ENCODE data around the gene PAM16. TPM values are rescaled to one million over a fixed set of nuclear protein-coding genes. Genes with fewer than 3 reads are reported as not detected.
A peak's percentile ranks its signal among the peaks of the same experiment; 100 is the strongest.

Gene PAM16
- total RNA-seq, 1 donor from 2014 or later: 41.2 TPM

DNA sequence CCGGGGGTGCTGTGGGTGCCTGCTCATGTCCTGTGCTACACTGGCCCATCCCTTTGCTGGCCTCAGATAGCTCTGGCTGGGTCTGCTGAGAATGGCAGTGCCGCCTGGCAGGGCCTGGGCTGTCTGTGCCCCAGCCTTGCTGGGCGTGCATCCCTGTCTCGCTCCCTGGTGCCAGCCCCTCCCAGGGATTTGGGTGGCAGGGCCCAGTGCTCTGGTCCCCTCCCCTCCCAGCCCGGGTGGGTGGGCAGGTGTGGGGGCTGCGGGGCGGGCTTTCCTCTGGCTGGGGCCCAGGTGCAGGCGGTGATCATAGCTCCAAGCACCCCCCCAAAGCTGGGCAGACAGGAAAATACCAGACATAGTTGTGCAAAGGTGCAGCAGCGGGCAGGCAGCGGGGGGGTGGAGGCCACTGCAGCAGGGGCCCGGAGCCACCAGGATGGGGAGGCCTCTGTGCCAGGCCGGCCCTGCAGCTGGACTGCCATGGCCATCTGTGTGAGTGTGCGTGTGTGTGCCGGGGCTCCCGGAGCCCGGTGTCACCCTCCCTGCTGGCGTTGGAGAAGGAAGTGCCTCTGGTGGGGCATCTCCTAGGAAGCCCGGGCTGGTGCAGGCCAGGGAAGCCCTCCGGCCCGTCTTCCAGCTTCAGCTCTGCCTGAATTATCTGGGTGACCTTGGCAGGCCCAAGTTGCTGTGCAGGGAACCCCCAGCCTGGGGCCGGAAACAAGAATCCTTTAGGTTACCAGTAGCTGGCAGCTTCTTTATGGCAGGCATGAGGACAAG, 27.9 kb downstream of the PAM16 start:
- peak; percentile 65 for ATAC-seq
- Histone ChIP-seq H3K27ac (peak overlapping the region; percentile 83), H3K9me3 (no peaks in the 10 kb centered on the region), H3K36me3 (no peaks in the 10 kb centered on the region), H3K4me3 (no peak overlapping the region), H3K27me3 (no peaks in the 10 kb centered on the region), H3K4me1 (peaks cover 70% of the 10 kb centered on the region)
- DNase-seq: peak; percentile 78
- TF ChIP-seq, protein P1, sequence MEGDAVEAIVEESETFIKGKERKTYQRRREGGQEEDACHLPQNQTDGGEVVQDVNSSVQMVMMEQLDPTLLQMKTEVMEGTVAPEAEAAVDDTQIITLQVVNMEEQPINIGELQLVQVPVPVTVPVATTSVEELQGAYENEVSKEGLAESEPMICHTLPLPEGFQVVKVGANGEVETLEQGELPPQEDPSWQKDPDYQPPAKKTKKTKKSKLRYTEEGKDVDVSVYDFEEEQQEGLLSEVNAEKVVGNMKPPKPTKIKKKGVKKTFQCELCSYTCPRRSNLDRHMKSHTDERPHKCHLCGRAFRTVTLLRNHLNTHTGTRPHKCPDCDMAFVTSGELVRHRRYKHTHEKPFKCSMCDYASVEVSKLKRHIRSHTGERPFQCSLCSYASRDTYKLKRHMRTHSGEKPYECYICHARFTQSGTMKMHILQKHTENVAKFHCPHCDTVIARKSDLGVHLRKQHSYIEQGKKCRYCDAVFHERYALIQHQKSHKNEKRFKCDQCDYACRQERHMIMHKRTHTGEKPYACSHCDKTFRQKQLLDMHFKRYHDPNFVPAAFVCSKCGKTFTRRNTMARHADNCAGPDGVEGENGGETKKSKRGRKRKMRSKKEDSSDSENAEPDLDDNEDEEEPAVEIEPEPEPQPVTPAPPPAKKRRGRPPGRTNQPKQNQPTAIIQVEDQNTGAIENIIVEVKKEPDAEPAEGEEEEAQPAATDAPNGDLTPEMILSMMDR (IDR thresholded peaks at IDR 0.05): no peak
- intact Hi-C loops (cut with DNase I): no loop called here

DNA sequence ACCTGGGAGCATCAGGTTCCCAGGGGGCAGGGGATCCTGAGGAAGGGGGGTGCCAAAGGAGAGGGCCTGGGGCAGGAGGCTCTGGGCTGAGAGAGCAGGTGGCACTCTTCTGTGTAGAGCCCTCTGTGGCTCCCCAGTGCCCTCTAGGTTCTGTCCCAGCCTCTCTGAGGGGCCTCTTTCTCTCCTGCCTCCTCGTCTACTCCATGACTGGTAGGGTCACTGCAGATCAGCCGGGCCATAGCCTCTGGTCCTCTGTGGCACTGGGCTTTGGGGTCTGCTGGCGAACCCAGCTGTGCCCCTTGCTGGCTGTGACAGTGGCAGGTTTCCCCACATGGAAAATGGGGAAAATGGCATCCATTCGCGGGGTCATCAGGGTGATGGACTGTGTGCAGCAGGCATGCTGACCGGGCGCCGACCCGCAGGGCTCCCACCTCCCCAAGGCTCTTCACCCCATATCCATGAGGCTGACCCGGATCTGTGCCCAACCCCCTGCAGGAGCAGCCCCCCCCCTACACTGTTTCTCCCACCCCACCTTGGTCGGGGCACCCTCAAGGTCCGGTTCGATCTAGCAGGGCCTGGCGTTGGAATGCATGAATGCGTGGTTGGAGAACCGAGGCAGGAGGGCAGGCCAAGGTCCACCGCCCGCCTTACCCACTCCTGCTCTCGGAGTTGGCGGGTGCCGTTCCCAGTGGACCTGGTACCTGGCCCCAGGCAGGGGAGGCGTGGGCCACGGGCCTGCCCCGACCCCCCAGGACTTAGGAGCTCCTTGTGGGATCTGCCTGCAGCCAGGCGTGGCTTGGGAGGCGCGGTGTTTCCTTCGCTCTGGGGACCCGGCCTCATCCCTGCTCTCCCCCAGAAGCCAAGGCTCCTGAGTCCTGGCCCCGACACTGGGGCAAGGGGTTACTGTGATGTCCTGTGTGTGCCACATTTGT, 28.7 kb downstream of the PAM16 start:
- Histone ChIP-seq H3K27me3 (no peaks in the 10 kb centered on the region), H3K4me3 (no peak overlapping the region), H3K9me3 (no peaks in the 10 kb centered on the region), H3K4me1 (peaks cover 73% of the 10 kb centered on the region), H3K27ac (peak overlapping the region; percentile 83), H3K36me3 (no peaks in the 10 kb centered on the region)
- TF ChIP-seq, protein P1 (IDR thresholded peaks at IDR 0.05): no peak
- intact Hi-C loops (cut with DNase I): no loop called here
- no peak for DNase-seq
- ATAC-seq: no peak

DNA sequence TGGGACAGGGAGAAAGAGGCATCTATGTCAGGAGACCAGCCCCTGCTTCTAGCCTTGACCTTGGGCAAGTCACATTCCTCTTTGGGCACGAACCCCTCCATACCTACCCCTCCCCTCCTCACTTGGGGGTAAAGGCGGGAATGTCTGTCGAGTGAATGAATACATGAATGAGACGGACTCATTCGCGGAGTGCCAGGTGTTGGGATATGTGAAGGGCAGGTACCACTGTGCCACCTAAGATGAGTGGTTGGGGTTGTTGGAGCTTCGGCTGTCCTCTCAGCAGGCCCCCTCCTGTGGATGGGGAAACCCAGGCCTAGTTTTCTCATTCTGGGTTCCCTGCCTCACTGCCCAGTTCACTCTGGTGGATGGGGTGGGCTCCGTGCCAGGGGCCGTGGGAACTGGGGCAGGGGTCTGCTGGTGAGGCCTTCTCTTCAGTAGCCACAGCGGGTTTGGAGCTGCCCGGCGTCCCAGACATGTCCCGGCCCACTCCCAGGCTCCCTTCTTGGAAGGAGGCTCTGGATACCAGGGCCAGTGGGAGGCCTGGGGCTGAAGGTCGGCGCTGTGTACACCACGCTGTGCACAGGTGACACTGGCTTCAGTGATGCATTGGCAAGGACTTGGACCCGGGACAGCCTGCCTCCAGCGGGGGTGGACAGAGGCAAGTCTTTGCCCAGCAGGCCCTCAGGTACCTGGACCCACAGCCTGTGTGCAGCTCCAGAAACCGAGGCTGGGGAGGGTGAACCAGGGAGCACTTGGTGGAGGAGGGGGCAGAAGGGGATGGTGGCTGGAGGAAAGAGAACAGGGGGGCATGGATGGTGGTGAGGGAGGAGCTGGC, 29.6 kb downstream of the PAM16 start:
- H3K9me3 ChIP-seq: no peaks in the 10 kb centered on the region
- ATAC-seq (no peak), DNase-seq (no peak)
- peaks cover 72% of the 10 kb centered on the region for H3K4me1 ChIP-seq
- H3K36me3 ChIP-seq: no peaks in the 10 kb centered on the region
- H3K4me3 ChIP-seq: no peak overlapping the region
- intact Hi-C loops (cut with DNase I): no loop called here
- H3K27ac ChIP-seq: peak overlapping the region; percentile 36
- TF ChIP-seq, protein P1 (IDR thresholded peaks at IDR 0.05): no peak
- no peaks in the 10 kb centered on the region for H3K27me3 ChIP-seq

DNA sequence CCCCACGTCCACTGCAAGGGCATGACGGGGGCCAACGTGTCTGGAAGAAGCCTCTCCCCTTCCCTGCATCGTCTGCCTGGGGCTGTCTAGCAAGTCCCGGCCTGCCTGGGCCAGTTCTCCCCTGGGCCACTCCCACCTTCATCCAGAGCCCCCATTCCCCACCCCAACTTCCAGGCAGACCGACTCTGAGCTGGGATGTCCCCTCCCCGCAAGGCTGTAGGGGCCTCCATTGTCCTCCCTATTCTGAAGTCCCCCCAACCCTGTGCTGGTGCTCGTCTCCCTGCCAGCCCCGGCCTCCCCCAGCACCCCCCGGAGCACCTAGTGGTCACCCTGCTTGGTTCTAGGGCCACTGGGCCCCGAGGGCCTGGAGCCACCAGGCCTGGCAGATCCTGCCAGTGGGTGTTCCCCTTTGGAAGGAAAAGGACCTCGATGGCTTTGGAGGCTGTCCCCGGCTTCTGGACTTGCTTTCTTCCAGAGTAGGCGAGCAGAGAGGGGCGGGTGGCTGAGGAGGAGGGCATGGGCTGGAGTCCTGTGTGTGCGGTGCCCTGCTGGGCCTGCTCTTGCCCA, 30.5 kb downstream of the PAM16 start:
- Histone ChIP-seq H3K9me3 (no peaks in the 10 kb centered on the region), H3K36me3 (no peaks in the 10 kb centered on the region), H3K4me1 (peaks cover 68% of the 10 kb centered on the region), H3K27ac (peak overlapping the region; percentile 36), H3K4me3 (no peak overlapping the region), H3K27me3 (no peaks in the 10 kb centered on the region)
- TF ChIP-seq, protein P1 (IDR thresholded peaks at IDR 0.05): no peak
- ATAC-seq: no peak
- intact Hi-C loops (cut with DNase I): no loop called here
- DNase-seq: no peak
